Measurements from ENCODE around the gene FAM171A2.

- TF ChIP-seq POLR2AphosphoS5 (IDR thresholded peaks at IDR 0.05; ENCODE audit: low read length), result no peak
- no peak for TF ChIP-seq TAF1 (IDR thresholded peaks at IDR 0.05; ENCODE audit: borderline replicate concordance, low read depth, low read length)
- no peak for TF ChIP-seq EP300 (IDR thresholded peaks at IDR 0.05; ENCODE audit: borderline replicate concordance in 1 of 2, control insufficient read depth in 1 of 2, low read depth in 2 of 2, low read length in 2 of 2)
- TF ChIP-seq RELA (IDR thresholded peaks at IDR 0.05; ENCODE audit: borderline replicate concordance, partially characterized antibody), result no peak
- no peak for TF ChIP-seq CBFB (IDR thresholded peaks at IDR 0.05; ENCODE audit: low read depth)
- no peak for TF ChIP-seq ZNF274 (IDR thresholded peaks at IDR 0.05; ENCODE audit: insufficient read depth, insufficient read length)
- no peak for TF ChIP-seq DPF2 (IDR thresholded peaks at IDR 0.05)
- no peak for TF ChIP-seq PKNOX1 (IDR thresholded peaks at IDR 0.05)
- TF ChIP-seq, protein P1, sequence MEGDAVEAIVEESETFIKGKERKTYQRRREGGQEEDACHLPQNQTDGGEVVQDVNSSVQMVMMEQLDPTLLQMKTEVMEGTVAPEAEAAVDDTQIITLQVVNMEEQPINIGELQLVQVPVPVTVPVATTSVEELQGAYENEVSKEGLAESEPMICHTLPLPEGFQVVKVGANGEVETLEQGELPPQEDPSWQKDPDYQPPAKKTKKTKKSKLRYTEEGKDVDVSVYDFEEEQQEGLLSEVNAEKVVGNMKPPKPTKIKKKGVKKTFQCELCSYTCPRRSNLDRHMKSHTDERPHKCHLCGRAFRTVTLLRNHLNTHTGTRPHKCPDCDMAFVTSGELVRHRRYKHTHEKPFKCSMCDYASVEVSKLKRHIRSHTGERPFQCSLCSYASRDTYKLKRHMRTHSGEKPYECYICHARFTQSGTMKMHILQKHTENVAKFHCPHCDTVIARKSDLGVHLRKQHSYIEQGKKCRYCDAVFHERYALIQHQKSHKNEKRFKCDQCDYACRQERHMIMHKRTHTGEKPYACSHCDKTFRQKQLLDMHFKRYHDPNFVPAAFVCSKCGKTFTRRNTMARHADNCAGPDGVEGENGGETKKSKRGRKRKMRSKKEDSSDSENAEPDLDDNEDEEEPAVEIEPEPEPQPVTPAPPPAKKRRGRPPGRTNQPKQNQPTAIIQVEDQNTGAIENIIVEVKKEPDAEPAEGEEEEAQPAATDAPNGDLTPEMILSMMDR (IDR thresholded peaks at IDR 0.05 in 2 of 3, conservative IDR thresholded peaks at IDR 0.05 in 1 of 3; ENCODE audit: control insufficient read depth in 2 of 3, extremely low read depth in 1 of 3, insufficient read depth in 1 of 3, low read depth in 3 of 3, low read length in 3 of 3), result no peak
- TF ChIP-seq RAD21 (IDR thresholded peaks at IDR 0.05; ENCODE audit: insufficient read depth, low read depth, low read length), result no peak
- TF ChIP-seq USF2 (IDR thresholded peaks at IDR 0.05; ENCODE audit: borderline replicate concordance, low read depth, low read length), result no peak
- TF ChIP-seq YY1 (IDR thresholded peaks at IDR 0.05; ENCODE audit: low read depth, low read length), result no peak
- TF ChIP-seq REST (IDR thresholded peaks at IDR 0.05; ENCODE audit: low read depth, low read length), result no peak
These were observed 30.3 kb downstream of the FAM171A2 start for GRCh38 chr17:44333371-44333770.
